B cell (primary cell): ENCODE data around the gene SFXN5.

Experiments
- EZH2 ChIP-seq: IDR thresholded peaks from 2 replicates; pipeline ENCODE4 v1.6.1; 2012; ENCODE audit warnings: borderline replicate concordance, low read depth, mild to moderate bottlenecking, moderate library complexity, low read length; ENCODE audit not compliant: insufficient read depth, poor library complexity, severe bottlenecking
- TF ChIP-seq, protein P1 (sequence below): fragments of 200-600 bp; IDR thresholded peaks from one replicate; pipeline ENCODE4 v1.8.0; 2022; ENCODE audit warnings: antibody characterized with exemption, mild to moderate bottlenecking

DNA sequence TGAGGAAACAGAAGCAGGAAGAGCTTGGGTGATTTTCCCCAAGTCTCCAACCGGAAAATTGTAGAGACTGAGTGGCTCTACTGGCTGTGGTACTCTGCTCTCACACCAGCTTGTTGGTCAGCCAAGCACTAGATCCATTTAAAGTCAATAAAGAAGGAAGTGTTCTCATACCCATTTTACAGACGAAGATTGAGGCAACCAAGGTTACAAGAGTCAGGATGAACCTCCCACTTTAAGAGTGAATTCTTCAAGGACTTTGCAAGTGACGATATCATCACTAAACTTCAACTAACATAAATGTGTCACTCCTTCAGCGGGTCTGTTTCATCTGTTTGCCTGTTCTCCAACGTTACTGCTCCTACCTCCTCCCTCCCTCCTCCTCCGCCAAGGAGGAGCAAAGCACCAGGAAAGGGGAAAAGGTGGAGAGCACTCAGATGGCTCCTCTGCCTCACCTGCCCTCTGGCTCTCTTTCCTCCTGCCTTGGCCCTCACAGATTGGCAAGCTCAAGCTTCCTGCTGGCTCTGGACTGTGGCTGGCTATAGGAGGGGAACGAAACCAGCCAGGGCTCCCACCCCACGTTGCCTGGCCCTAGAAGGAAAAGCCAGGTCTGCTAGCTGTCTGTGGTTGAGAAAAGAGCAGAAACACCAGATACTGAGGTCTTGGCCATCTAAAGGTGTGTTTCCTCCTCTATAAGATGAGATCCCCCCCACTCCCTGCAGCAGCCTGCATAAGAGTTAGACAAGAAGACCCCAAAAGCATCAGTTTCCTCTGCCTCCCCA lies 44.9 kb upstream of the SFXN5 start:
- TF ChIP-seq, protein P1, sequence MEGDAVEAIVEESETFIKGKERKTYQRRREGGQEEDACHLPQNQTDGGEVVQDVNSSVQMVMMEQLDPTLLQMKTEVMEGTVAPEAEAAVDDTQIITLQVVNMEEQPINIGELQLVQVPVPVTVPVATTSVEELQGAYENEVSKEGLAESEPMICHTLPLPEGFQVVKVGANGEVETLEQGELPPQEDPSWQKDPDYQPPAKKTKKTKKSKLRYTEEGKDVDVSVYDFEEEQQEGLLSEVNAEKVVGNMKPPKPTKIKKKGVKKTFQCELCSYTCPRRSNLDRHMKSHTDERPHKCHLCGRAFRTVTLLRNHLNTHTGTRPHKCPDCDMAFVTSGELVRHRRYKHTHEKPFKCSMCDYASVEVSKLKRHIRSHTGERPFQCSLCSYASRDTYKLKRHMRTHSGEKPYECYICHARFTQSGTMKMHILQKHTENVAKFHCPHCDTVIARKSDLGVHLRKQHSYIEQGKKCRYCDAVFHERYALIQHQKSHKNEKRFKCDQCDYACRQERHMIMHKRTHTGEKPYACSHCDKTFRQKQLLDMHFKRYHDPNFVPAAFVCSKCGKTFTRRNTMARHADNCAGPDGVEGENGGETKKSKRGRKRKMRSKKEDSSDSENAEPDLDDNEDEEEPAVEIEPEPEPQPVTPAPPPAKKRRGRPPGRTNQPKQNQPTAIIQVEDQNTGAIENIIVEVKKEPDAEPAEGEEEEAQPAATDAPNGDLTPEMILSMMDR, result no peak
- no peak for TF ChIP-seq EZH2
